ENCODE results near the gene TUBB1.

Gene TUBB1

GRCh38 chr20:59051666-59052185, 32.5 kb downstream of the TUBB1 start:
- Histone ChIP-seq H3K4me3 (IDR thresholded peaks at IDR 0.05; ENCODE audit: insufficient read depth, low read depth, low read length) (no peak overlapping the region), H4K20me1 (ENCODE audit: insufficient read depth) (no peaks in the 10 kb centered on the region), H3K36me3 (ENCODE audit: insufficient read depth) (no peaks in the 10 kb centered on the region), H3K4me1 (ENCODE audit: low read depth, poor library complexity, severe bottlenecking) (no peaks in the 10 kb centered on the region), H3K9ac (no peak overlapping the region), H3K27ac (no peak overlapping the region), H2AFZ (ENCODE audit: low read depth) (no peak overlapping the region), H3K27me3 (ENCODE audit: insufficient read depth, low read depth) (no peaks in the 10 kb centered on the region), H3K4me2 (no peak overlapping the region), H3K79me2 (ENCODE audit: insufficient read depth, low read depth) (no peaks in the 10 kb centered on the region)
- no peak for TF ChIP-seq CTCF (conservative IDR thresholded peaks at IDR 0.05; ENCODE audit: low read depth, low read length)

DNA sequence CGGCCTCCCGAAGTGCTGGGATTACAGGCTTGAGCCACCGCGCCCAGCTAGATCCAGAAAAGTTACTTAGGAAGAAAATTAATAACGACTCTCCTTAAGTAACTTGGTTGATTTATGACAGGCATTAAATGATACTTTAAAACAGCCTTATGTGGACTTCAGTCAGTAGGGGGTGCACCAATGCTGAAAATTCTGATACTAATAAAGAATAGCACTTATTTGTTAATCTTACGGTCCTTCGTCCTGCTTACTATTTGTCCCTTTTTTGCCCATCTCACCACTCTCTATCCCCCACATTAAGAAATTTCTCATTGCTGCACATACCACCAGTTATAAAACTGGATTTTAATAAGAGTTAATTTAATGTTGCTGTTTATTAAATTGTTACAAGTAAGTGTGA, 36.1 kb downstream of the TUBB1 start:
- no peak overlapping the region for H2AFZ ChIP-seq (ENCODE audit: low read depth)
- H3K27ac ChIP-seq = no peak overlapping the region
- H3K4me3 ChIP-seq (IDR thresholded peaks at IDR 0.05; ENCODE audit: insufficient read depth, low read depth, low read length) = no peak overlapping the region
- H4K20me1 ChIP-seq (ENCODE audit: insufficient read depth) = no peaks in the 10 kb centered on the region
- no peak overlapping the region for H3K4me2 ChIP-seq
- no peaks in the 10 kb centered on the region for H3K79me2 ChIP-seq (ENCODE audit: insufficient read depth, low read depth)
- H3K27me3 ChIP-seq (ENCODE audit: insufficient read depth, low read depth) = no peaks in the 10 kb centered on the region
- peak; percentile 31; the same call in 1 of the 2 replicates for TF ChIP-seq CTCF (conservative IDR thresholded peaks at IDR 0.05; ENCODE audit: low read depth, low read length)
- H3K9ac ChIP-seq = no peak overlapping the region
- H3K4me1 ChIP-seq (ENCODE audit: low read depth, poor library complexity, severe bottlenecking) = no peaks in the 10 kb centered on the region
- no peaks in the 10 kb centered on the region for H3K36me3 ChIP-seq (ENCODE audit: insufficient read depth)

DNA sequence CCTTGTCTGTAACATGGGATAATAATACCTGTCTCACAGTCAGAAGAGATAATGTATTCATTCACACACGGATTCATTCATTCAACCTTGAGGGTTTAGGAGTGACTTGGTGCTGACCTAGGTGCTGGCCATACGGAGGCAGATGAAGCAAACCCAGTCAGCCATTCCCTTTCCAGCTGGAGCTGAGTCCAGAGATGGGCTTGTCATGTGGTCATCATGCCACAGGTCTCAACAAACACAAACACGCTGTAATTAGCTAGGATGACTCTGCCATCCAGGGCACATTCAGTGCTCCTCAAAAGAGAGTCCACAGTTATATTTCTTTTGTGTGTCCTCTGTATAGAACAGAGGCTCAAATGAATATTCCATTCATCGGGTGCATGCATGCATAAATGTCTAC, 42.9 kb downstream of the TUBB1 start:
- Histone ChIP-seq H3K27me3 (ENCODE audit: insufficient read depth, low read depth) (no peaks in the 10 kb centered on the region), H3K36me3 (ENCODE audit: insufficient read depth) (no peaks in the 10 kb centered on the region), H3K79me2 (ENCODE audit: insufficient read depth, low read depth) (no peaks in the 10 kb centered on the region), H3K4me1 (ENCODE audit: low read depth, poor library complexity, severe bottlenecking) (no peaks in the 10 kb centered on the region), H4K20me1 (ENCODE audit: insufficient read depth) (no peaks in the 10 kb centered on the region), H3K4me2 (no peak overlapping the region), H2AFZ (ENCODE audit: low read depth) (no peak overlapping the region), H3K27ac (no peak overlapping the region), H3K9ac (no peak overlapping the region), H3K4me3 (IDR thresholded peaks at IDR 0.05; ENCODE audit: insufficient read depth, low read depth, low read length) (no peak overlapping the region)
- TF ChIP-seq CTCF (conservative IDR thresholded peaks at IDR 0.05; ENCODE audit: low read depth, low read length) = no peak

- Histone ChIP-seq H3K4me1 (ENCODE audit: low read depth, poor library complexity, severe bottlenecking) (no peaks in the 10 kb centered on the region), H3K4me2 (no peak overlapping the region), H2AFZ (ENCODE audit: low read depth) (no peak overlapping the region)
Observed at GRCh38 chr20:59063358-59064213, 44.4 kb downstream of the TUBB1 start.

More at GRCh38 chr20:59063358-59064213, 44.4 kb downstream of the TUBB1 start:
- Histone ChIP-seq H3K79me2 (ENCODE audit: insufficient read depth, low read depth) (no peaks in the 10 kb centered on the region), H3K4me3 (IDR thresholded peaks at IDR 0.05; ENCODE audit: insufficient read depth, low read depth, low read length) (no peak overlapping the region), H4K20me1 (ENCODE audit: insufficient read depth) (no peaks in the 10 kb centered on the region), H3K9ac (no peak overlapping the region), H3K36me3 (ENCODE audit: insufficient read depth) (no peaks in the 10 kb centered on the region), H3K27me3 (ENCODE audit: insufficient read depth, low read depth) (no peaks in the 10 kb centered on the region), H3K27ac (no peak overlapping the region)
- no peak for TF ChIP-seq CTCF (conservative IDR thresholded peaks at IDR 0.05; ENCODE audit: low read depth, low read length)
